ENCODE measurements around the gene COL27A1.

The COL27A1 gene

GRCh38 chr9:114214686-114215414 lies 59.5 kb downstream of the COL27A1 start:
- no peak for ATAC-seq (ENCODE audit: low read depth)

GRCh38 chr9:114216081-114216480 lies 60.7 kb downstream of the COL27A1 start:
- DNase-seq (ENCODE audit: low spot score in 2 of 2) (no peak), ATAC-seq (ENCODE audit: low read depth) (no peak)
- no peaks in the 10 kb centered on the region for H3K36me3 Mint-ChIP-seq

More at GRCh38 chr9:114214686-114215414, 59.5 kb downstream of the COL27A1 start:
- DNase-seq (ENCODE audit: low spot score in 2 of 2), result no peak
- Mint-ChIP-seq H3K4me3 (no peak overlapping the region), H3K36me3 (no peaks in the 10 kb centered on the region), H3K9me3 (no peaks in the 10 kb centered on the region), H3K27me3 (no peaks in the 10 kb centered on the region), H3K4me1 (no peaks in the 10 kb centered on the region), H3K27ac (no peak overlapping the region)

GRCh38 chr9:114216976-114217375 lies 61.6 kb downstream of the COL27A1 start:
- H3K27ac Mint-ChIP-seq, result no peak overlapping the region
- no peaks in the 10 kb centered on the region for H3K4me1 Mint-ChIP-seq
- H3K4me3 Mint-ChIP-seq, result no peak overlapping the region
- no peaks in the 10 kb centered on the region for H3K27me3 Mint-ChIP-seq
- no peak for DNase-seq (ENCODE audit: low spot score in 2 of 2)
- ATAC-seq (ENCODE audit: low read depth), result no peak
- H3K36me3 Mint-ChIP-seq, result no peaks in the 10 kb centered on the region
- no peaks in the 10 kb centered on the region for H3K9me3 Mint-ChIP-seq

More at GRCh38 chr9:114216081-114216480, 60.7 kb downstream of the COL27A1 start:
- Mint-ChIP-seq H3K27me3 (no peaks in the 10 kb centered on the region), H3K4me3 (no peak overlapping the region), H3K27ac (no peak overlapping the region), H3K9me3 (no peaks in the 10 kb centered on the region), H3K4me1 (no peaks in the 10 kb centered on the region)

- H3K27ac Mint-ChIP-seq, result no peak overlapping the region
- H3K4me1 Mint-ChIP-seq, result no peaks in the 10 kb centered on the region
- H3K9me3 Mint-ChIP-seq, result no peaks in the 10 kb centered on the region
- H3K36me3 Mint-ChIP-seq, result no peaks in the 10 kb centered on the region
- H3K4me3 Mint-ChIP-seq, result no peak overlapping the region
- no peak for DNase-seq (ENCODE audit: low spot score in 2 of 2)
- no peak for ATAC-seq (ENCODE audit: low read depth)
- H3K27me3 Mint-ChIP-seq, result peaks cover 2% of the 10 kb centered on the region
Observed at GRCh38 chr9:114218264-114219120, 63.2 kb downstream of the COL27A1 start.

- no peaks in the 10 kb centered on the region for H3K4me1 Mint-ChIP-seq
- ATAC-seq (ENCODE audit: low read depth), result no peak
- H3K9me3 Mint-ChIP-seq, result no peaks in the 10 kb centered on the region
- H3K36me3 Mint-ChIP-seq, result no peaks in the 10 kb centered on the region
- no peak overlapping the region for H3K4me3 Mint-ChIP-seq
- DNase-seq (ENCODE audit: low spot score in 2 of 2), result no peak
- peaks cover 4% of the 10 kb centered on the region for H3K27me3 Mint-ChIP-seq
- no peak overlapping the region for H3K27ac Mint-ChIP-seq
Observed at GRCh38 chr9:114220061-114220541, 64.8 kb downstream of the COL27A1 start.

- DNase-seq (ENCODE audit: low spot score in 2 of 2) (no peak), ATAC-seq (ENCODE audit: low read depth) (no peak)
- Mint-ChIP-seq H3K4me3 (no peak overlapping the region), H3K4me1 (no peaks in the 10 kb centered on the region), H3K27me3 (peaks cover 5% of the 10 kb centered on the region), H3K27ac (no peak overlapping the region), H3K36me3 (no peaks in the 10 kb centered on the region), H3K9me3 (no peaks in the 10 kb centered on the region)
Observed at GRCh38 chr9:114221706-114222465, 66.5 kb downstream of the COL27A1 start.

- no peaks in the 10 kb centered on the region for H3K36me3 Mint-ChIP-seq
- no peak overlapping the region for H3K4me3 Mint-ChIP-seq
- no peaks in the 10 kb centered on the region for H3K9me3 Mint-ChIP-seq
- DNase-seq (ENCODE audit: low spot score in 2 of 2), result no peak
- H3K27me3 Mint-ChIP-seq, result peaks cover 8% of the 10 kb centered on the region
- no peak for ATAC-seq (ENCODE audit: low read depth)
- no peaks in the 10 kb centered on the region for H3K4me1 Mint-ChIP-seq
- H3K27ac Mint-ChIP-seq, result no peak overlapping the region
Observed at GRCh38 chr9:114223564-114224246, 68.4 kb downstream of the COL27A1 start.

- no peak for ATAC-seq (ENCODE audit: low read depth)
- no peak overlapping the region for H3K27ac Mint-ChIP-seq
- no peak overlapping the region for H3K4me3 Mint-ChIP-seq
- no peak for DNase-seq (ENCODE audit: low spot score in 2 of 2)
- peaks cover 8% of the 10 kb centered on the region for H3K27me3 Mint-ChIP-seq
- no peaks in the 10 kb centered on the region for H3K4me1 Mint-ChIP-seq
- H3K36me3 Mint-ChIP-seq, result no peaks in the 10 kb centered on the region
- H3K9me3 Mint-ChIP-seq, result no peaks in the 10 kb centered on the region
Observed at GRCh38 chr9:114224247-114224610, 68.9 kb downstream of the COL27A1 start.

- Mint-ChIP-seq H3K36me3 (no peaks in the 10 kb centered on the region), H3K9me3 (no peaks in the 10 kb centered on the region), H3K4me1 (no peaks in the 10 kb centered on the region), H3K27ac (no peak overlapping the region), H3K4me3 (no peak overlapping the region), H3K27me3 (peaks cover 14% of the 10 kb centered on the region)
- no peak for ATAC-seq (ENCODE audit: low read depth)
- no peak for DNase-seq (ENCODE audit: low spot score in 2 of 2)
Observed at GRCh38 chr9:114225561-114226212, 70.3 kb downstream of the COL27A1 start.

GRCh38 chr9:114226246-114227055 lies 71.1 kb downstream of the COL27A1 start:
- Mint-ChIP-seq H3K36me3 (no peaks in the 10 kb centered on the region), H3K27ac (no peak overlapping the region), H3K9me3 (no peaks in the 10 kb centered on the region), H3K4me1 (no peaks in the 10 kb centered on the region), H3K4me3 (no peak overlapping the region), H3K27me3 (peaks cover 14% of the 10 kb centered on the region)
- DNase-seq (ENCODE audit: low spot score in 2 of 2) (no peak), ATAC-seq (ENCODE audit: low read depth) (no peak)

- Mint-ChIP-seq H3K9me3 (no peaks in the 10 kb centered on the region), H3K36me3 (no peaks in the 10 kb centered on the region), H3K4me3 (no peak overlapping the region), H3K4me1 (no peaks in the 10 kb centered on the region), H3K27ac (no peak overlapping the region), H3K27me3 (peaks cover 14% of the 10 kb centered on the region)
- ATAC-seq (ENCODE audit: low read depth) (no peak), DNase-seq (ENCODE audit: low spot score in 2 of 2) (no peak)
Observed at GRCh38 chr9:114227288-114228015, 72.1 kb downstream of the COL27A1 start.
